ENCODE measurements around the gene SIT1.
"Not testable (repeated sequence)": the region's sequence is repeated elsewhere in the genome, so short reads cannot be mapped to it uniquely, and the experiment has no call there.

Gene SIT1

DNA sequence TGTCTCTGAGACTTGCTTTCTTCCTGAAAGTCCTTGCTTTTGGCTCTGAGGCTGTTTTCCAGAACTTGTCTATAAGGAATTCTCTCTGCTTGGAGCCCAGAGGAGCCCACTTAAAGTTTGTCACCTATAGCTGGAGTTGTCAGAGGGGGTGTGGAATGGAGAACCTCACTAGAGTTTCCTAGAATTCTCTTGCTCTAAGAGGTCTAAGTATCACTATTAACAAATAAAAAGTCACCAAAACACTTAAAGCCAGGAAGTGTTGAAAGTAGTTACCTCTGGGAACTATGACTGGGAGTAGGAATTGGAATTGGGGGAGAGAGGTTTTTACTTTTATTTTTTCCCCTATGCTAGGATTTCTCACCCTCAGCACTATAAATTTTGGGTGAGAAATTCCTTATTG is 15.0 kb downstream of the SIT1 start:
- no peak for DNase-seq

DNA sequence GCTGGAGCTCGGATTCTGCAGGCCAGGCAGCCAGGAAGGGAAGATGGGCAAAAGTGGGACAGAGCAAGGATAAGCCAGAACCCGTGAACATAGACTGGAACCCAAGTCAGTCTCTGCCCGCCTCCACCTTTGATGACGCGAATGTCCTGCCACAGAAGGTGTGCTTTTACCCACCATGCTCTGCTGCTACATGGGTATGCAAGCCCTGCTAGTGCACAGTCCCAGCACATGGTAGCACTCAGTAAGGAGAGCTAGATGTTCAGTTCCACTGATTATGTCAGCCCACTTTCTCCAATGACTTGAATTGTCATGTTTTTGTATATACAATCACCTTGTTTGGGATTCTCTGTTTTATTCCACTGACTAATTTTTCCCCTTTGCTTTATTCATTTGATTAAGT is 21.1 kb downstream of the SIT1 start:
- no peak for DNase-seq

DNA sequence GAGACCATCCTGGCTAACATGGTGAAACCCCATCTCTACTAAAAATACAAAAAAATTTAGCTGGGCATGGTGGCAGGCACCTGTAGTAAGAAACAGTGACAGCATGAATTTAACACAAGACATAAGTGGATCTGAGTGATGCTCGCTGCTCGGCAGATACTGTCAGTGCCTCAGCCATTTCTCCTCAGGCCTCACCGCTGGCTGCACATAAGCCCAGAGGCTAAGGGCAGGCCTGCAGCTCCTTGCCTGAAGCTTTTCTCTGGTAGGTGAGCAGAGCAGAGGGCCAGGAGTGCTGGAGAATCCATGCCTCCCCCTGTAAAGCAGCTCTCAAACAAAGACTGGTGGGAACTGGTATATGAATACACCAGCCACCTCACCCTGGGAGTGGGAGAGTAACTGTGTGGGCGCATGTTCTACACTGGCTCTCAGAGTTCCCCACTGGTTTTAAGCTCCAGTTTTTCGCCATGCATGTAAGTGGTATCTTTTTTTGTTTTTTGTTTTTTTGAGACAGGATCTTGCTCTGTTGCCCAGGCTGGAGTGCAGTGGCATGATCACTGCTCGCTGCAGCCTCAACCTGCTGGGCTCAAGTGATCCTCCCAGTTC is 22.2 kb downstream of the SIT1 start:
- DNase-seq, result no peak

DNA sequence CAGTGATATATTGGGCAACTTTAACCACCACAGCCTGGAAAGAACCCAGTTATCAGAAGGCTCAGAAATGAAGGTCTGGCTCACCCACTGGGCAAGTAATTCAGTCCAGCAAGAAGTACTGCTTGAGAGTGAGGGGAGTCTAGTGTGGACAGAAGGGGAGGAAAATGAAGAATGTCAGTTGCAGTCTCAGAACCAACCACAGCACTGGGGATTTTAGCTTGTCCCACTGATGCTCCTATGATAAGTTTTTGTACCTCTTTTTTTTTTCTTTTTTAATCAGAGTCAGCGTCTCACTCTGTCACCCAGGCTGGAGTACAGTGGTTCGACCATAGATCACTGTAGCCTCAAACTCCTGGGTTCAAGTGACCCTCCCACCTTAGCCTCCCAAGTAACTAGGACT is 23.2 kb downstream of the SIT1 start:
- DNase-seq, result no peak

DNA sequence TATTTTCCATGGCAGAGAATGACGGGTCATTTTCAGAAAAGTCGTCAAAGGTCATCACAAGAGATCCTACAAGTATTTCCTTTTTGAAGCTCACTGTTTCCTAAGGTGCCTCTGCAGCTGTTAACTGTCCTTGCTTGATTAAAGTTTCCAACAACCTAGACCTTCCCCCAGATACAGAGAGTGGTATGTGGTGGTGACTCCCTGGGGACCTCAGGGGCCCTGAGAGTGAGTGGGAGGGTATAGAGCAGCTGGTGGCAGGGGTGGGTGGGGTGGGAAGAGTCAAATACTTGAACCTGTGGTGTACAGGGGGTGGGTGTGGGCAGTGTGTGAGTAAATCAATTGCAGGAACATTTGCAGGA is 31.0 kb downstream of the SIT1 start:
- no peak for DNase-seq

DNA sequence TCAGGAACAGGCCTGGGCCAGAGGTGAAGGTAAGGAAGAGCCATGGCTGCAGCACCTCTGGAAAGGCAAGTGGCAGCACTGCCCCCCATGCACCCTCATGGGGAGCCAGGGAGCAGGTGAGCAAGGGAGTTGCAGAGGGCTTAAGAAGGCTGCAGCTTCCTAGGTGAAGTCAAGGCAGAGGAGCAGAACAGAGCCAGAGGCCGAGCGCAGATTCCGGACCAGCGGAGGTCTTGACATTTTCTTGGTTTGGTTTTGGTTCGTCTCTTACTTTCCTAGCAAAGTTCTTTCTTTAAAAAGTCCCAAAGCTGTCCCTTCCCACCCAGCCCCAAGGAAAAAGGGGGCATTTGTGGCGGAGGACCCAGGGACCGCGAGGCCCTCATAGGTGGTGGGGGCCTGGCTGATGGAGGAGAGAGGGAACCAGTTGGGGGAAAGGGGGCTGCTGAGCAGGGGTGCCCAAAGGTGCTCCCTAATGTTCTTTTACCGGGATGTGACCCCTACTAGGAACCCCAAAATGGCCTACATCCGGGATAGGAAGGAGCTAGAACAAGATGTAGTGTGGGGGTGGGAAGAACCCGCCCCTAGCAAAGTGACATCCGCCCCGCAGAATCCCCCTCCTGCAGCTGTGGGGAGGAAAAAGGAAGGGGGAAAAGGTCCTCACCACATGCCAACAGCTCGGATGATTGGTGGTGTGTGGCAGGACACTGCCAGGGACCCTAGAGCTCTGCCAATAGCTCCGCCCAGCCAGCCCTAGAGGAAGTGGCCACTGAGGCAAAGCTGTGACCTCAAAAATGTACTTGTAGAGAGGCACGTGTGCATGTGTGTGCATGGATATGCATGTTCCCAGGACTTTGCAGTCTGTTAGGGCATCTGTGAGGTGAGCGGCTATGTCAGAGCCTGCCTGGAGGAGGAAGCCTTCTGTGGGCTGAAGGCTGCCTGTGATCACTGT is 31.6 kb downstream of the SIT1 start:
- no peak for DNase-seq

DNA sequence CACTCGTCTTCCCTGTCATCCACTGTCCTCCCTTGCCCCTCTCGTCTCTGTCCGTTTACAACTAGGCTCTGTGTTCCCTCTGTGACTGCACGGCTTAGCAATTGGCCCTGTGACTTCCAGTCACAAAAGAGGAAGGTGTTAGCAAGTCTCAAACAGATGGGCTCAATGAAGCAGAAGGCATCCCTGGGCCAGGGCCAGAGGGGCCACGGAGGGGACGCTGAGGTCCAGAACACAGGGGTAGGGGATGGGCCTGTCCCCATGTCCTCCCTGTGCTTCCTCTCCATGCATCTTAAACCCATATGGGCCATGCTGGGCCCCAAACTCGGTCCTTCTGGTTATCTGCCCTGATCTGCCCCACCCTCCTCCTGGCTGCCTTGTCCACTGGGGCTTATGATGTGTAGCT is 32.4 kb downstream of the SIT1 start, which contains the start of gene CD72:
Gene CD72, minus strand, starts transcription at position 89 of the 403 bp plus-strand sequence. CDS start 110 bp downstream, outside the sequence.
- no peak for DNase-seq

DNA sequence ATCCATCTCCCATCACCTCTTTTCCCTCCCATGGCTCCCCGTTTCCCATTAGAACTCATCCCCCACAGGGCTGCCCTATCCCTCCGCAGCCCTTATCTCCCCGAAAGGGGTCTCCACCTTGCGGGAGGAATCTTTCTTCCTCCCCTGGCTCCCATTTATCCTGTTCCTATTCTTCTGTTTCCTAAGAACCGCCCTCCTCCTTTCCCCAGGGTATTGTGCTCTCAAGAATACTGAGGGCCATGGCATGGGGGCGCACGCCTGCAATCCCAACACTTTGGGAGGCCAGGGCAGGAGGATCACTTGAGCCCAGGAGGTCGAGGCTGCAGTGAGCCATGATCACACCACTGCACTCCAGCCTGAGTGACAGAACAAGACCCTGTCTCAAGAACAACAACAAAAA is 33.2 kb downstream of the SIT1 start:
- DNase-seq, result no peak

DNA sequence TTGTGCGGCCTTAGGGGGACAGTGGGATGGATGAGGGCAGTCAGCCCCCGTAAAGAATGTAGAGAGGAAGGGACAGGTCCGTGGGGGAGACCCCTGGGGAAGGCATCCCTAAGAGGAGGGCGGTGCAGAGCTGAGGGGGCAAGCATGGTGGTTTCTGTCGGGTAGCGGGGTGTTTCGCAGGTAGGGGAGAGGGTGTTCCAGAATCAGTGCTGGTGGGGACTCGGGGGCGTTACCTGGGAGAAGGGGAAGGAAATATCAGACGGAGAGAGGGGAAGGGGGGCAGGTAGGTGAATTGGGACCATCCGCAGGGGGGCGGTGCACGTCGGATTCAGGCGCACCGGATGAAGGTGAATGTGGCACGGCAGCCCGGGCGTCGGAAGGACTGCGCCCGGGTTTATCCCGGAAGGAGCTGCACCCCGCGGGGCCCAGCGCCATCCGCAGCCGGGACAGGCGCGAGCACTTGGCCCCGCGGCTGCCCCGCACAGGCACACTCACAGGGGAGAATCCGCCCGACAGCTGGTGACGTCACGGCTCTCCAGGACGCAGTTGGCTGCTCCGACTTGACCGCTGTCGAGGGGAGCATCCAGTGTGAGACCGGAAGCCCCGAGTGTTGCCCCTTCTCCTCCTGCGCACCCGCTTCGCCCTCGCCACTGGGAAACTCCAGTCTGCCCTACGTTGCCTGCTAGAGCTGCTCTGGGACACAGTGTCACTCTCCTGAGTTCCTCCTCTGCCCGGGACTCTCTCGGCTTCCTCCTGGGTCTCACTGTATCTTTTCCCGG is 33.9 kb downstream of the SIT1 start:
- peak; percentile 10 for DNase-seq

DNA sequence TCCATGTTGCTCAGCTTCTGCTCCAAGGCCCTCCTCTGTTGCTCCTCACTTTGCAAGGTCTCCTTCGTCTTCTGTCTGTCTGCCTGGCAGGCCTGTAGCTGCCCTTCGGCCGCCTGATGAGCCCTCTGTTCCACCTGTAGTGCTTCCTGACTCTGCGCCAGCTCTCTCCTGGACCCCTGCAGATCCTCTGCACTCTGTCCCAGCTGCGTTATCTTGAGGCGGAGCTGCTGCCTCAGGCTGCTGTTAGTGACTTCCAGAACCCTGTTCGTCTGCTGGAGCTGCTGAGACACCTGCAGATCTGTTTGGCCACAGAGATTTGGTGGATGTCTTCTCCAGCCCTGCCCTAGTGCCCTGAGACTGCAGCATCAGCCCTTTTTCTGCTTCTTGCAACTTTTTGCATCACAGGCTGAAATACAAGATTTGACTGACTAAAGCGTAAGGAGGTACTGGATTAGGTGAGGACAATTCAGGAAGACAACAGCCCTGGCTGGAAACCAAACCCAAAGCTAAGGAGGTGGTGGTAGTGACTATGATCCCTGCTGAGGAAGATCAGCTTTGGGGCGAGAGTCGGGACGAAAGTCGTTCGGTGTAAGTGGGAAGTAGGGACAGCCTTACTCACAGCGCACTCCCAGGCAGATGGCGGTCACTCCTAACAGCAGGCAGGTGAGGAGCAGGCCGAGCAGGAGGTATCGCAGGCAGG is 34.6 kb downstream of the SIT1 start:
- no peak for DNase-seq

DNA sequence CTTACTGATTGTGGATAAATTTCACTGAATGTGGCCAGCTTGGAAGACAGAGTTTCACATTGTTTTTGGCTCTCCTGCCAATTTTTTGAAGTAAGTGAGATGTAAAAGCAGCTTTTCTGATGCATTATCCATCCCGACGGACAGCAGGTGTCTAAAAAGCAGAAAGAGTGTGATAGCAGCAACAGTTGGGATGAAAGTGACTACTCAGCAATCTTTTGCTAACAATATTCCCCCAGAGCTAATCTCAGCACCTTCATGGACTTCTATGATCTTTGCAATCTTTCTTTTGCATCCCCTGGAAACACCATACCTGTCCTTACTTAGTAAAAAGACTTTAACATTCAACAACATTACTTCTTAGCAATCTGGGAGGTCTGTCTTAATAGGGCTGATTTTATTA is 37.9 kb downstream of the SIT1 start:
- no peak for DNase-seq

DNA sequence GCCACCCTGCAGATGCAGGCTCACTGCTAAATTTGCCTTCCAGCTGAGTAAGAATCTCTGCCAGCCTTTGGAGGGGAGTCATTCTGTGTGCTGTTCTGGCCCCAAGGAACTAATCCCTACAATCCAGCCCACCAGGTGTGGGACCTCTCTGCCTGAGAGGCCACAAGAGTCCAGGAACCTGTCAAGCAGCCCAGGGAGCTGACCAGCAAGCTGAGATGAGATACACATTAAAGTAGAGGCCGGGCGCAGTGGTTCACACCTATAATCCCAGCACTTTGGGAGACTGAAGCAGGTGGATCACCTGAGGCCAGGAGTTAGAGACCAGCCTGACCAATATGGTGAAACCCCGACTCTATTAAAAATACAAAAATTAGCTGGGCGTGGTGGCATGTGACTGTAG is 38.7 kb downstream of the SIT1 start:
- DNase-seq, result not testable (repeated sequence)

DNA sequence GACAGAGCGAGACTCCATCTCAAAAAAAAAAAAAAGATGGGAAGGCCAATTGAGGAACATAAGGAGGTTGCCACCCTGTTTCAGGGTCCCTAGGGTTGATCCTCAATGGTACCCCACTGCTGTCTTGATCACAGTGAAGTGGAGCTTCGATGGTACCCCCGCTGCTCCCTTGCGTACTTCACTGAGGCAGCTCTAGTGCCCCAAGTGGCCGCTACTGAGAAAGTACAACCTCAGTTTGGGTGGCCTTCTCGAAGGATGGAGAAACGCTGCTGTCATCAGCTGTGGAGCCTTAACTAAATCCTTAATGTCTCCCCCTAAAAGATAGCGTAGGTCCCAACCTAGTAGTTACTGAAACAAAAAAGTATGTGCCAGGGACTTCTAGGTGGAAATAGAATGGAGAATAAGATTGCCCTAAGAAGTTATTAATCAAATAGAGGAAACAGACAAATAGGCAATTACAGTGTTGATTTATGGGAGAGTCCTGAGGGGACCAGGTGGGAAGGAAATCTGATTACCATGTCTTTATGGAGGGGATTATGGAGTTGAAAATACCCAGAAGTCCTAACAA is 39.4 kb downstream of the SIT1 start:
- DNase-seq, result peak; percentile 7

DNA sequence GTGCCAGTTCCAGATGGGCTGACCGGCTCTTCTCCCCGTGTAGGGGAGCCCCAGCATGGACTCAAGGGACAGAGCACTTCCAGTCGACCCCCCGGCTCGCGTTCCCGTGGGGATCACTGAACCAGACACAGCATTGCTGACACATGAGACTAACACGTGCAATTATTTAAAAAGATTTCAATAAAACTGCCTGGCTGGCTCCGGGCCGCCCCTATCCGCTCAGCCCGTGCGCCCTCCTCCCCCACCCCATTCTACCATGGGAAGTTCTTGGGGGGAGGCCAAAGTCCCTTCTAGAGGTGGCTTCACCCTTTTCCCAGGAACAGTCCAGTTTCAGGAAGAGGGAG is 40.9 kb downstream of the SIT1 start:
- no peak for DNase-seq

DNA sequence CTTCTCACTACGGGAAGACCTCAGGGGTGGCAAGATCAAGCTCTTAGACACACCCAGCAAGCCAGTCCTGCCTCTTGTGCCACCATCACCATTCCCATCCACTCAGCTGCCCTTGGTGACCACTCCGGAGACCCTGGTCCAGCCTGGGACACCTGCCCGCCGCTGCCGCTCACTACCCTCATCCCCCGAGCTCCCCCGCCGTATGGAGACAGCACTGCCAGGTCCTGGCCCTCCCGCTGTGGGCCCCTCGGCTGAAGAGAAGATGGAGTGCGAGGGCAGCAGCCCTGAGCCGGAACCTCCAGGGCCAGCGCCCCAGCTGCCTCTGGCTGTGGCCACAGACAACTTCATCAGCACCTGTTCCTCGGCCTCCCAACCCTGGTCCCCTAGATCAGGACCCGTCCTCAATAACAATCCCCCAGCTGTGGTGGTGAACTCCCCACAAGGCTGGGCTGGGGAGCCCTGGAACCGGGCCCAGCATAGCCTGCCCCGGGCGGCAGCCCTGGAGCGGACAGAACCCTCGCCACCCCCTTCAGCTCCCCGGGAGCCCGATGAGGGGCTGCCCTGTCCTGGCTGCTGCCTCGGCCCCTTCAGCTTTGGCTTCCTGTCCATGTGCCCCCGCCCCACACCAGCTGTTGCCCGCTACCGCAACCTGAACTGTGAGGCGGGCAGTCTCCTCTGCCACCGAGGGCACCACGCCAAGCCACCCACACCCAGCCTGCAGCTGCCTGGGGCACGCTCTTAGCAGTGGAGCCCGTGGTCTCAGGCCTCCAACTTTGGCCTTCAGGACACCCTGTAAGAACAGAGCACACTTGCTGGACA is 41.5 kb downstream of the SIT1 start:
- DNase-seq, result no peak

DNA sequence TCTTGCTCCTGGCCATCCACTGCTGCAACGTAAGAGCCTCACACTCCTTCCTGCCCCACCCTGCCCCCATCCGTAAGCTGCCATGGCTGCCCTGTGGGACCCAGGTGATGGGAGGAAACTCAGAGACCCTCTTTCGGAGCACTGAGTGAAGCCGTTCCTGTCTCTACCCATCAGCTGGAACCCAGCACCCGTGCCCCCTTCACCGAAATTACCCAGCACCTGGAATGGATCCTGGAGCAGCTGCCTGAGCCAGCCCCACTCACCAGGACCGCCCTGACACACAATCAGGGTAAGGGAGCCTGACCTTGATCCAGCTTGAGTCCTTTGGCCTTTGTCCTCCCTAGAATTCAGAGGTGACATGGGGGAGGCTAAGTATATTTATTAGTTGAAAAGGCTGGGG is 42.5 kb downstream of the SIT1 start:
- no peak for DNase-seq

DNA sequence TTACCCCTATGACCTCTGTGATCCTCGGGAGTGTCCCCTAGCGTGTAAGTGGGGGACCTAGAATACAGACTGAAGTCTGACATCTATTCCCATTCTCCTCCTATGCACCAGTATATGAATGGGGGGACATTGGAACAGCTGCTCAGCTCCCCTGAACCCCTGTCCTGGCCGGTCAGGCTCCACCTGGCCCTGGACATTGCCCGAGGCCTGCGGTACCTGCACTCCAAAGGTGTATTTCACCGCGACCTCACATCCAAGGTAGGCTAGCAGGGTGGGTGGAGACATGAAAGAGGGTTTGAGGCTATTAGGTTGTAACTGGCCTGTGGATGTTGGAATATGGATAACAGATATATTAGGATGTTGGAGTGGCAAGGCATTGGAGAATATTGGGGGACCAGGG is 44.0 kb downstream of the SIT1 start:
- no peak for DNase-seq

DNA sequence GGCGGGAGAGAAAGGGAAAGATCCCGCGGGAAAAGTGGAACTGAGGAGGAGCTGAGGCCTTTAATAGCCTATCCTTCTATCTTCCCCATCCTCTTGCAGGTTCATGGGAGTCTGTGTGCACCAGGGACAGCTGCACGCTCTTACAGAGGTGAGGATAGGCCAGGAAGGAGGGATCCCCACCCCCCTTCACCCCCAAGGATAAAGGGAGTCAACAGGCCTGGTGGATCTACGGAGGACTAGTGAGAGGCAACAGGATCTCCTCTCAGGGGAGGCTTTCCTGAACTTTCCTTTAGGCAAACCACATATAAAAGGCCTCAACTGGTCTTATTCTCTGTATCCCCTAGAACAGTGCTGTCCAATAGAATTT is 44.6 kb downstream of the SIT1 start:
- DNase-seq, result no peak

DNA sequence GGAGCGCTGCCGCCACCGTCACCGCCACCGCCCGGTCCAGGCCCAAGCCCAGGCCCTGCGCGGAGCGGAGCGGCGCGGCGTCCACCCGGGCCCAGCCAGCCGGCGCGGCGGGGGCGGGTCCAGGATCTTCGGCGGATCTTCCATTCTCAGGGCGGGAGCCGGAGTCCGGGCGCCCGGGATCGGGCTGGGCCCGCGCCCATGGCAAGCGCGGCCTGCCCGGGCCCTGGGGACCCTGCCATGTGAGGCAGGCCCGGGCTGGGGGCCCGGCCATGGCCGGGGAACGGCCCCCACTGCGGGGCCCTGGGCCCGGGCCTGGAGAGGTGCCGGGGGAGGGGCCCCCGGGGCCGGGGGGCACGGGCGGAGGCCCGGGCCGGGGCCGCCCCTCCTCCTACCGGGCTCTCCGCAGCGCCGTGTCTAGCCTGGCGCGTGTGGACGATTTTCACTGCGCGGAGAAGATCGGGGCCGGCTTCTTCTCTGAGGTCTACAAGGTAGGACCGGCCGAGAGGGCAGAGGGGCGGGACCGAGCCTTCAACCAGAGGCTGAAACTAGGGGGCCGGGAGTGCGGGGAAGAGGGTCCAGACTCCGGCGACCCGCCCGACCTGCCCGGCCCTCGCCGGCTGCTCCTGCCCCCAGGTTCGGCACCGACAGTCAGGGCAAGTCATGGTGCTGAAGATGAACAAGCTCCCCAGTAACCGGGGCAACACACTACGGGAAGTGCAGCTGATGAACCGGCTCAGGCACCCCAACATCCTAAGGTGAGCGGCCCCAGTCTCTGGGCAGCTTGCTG is 45.2 kb downstream of the SIT1 start:
- peak; percentile 4 for DNase-seq

DNA sequence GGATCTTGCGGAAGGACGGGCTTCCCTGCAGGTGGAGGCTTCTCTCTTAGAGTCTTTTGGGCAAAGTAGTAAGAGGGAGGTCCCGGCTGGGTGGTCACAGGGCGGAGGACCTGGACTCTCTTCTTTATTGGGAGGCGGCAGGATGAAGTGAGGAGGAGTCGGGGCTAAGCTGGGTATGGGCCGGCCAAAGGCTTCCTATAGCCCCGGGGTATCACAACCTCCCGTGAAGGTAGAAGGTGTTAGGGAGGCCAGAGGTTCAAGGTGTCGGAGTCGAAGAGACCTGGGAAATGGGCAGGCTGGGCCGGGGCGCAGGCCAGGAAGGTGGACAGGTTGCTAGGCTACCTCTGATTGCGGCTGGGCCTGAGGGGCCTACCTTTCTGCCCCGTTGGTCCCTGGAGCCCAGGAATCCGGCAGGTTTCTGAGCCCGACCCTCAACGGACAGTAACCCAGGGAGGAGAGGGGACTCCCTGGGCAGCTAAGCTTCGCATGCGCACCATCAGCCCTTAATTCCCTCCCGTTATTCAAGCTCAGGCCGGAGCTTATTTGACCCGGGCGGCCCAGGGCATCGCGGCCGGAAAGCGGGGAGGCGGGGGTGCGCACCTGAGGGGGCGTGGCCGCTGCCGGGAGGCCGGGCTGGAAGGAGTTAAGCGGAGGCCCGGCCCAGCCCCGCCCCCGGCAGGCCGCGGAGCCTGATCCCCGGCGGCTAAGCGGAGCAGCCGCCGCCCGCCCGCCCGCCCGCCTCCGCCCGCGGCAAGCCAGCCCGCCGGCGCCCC is 46.0 kb downstream of the SIT1 start, which contains the start of gene TESK1:
Gene TESK1, plus strand, starts transcription at position 685 of the 773 bp plus-strand sequence. CDS start 358 bp downstream, outside the sequence.
- peak; percentile 34 for DNase-seq

All from NCI-H748 treated with DMSO at 0.1 percent for 48 hours (cell line).